Measurements from ENCODE around the gene CEP164. TPM values are rescaled to one million over a fixed set of nuclear protein-coding genes. Genes with fewer than 3 reads are reported as not detected.

The CEP164 gene
- total and polyA plus RNA-seq, 2 experiments from 2014 or later, result 13.9 to 23.8 TPM

DNA sequence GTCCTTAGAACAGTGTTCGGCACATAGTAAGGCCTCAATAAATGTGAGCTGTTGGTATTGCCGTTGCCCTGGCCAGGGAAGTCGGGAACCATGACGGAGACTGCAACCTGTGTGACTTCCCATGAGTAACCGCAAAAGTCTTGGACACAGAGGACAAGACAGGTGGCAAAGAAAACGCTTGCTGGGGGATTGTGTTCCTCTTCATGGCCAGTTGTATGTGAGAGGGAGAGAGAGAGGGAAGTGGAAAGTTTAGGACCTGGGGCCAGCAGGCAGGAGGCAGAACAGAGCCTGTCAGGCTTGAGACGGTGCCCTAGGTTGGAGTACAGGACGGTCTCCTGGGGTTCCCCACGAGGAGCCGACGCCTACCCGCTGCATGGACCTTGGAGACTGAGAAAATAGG, 90.2 kb downstream of the CEP164 start:
- H3K4me3 ChIP-seq, result no peak overlapping the region
- H3K27ac ChIP-seq (ENCODE audit: low read depth), result no peak overlapping the region
- ATAC-seq, result no peak
- H3K4me1 Mint-ChIP-seq, result peaks cover 2% of the 10 kb centered on the region; the same call in 1 of the 3 replicates
- H3K9me2 ChIP-seq (ENCODE audit: insufficient read depth), result no peaks in the 10 kb centered on the region
- H3F3A ChIP-seq (replicated peaks; ENCODE audit: low read depth), result no peaks in the 10 kb centered on the region
- no peak overlapping the region for H3K4me3 Mint-ChIP-seq
- no peaks in the 10 kb centered on the region for H3K79me2 ChIP-seq (replicated peaks; ENCODE audit: insufficient read depth)
- no peaks in the 10 kb centered on the region for H3K36me3 ChIP-seq (ENCODE audit: insufficient read depth)
- TF ChIP-seq JUNB (IDR thresholded peaks at IDR 0.05; ENCODE audit: unreplicated experiment) (no peak), STAT1 (IDR thresholded peaks at IDR 0.05; ENCODE audit: unreplicated experiment) (no peak), NANOG (IDR thresholded peaks at IDR 0.05; ENCODE audit: borderline replicate concordance) (no peak), CREB1 (CRISPR knock-in tag; IDR thresholded peaks at IDR 0.05; ENCODE audit: low read depth) (no peak), EZH2phosphoT487 (IDR thresholded peaks at IDR 0.05; ENCODE audit: unreplicated experiment) (no peak), ZNF114 (CRISPR knock-in tag; IDR thresholded peaks at IDR 0.05) (no peak), EZH2 (IDR thresholded peaks at IDR 0.05; ENCODE audit: low read depth, unreplicated experiment) (no peak), POLR2AphosphoS5 (IDR thresholded peaks at IDR 0.05; ENCODE audit: low read depth) (no peak), ZNF331 (CRISPR knock-in tag; IDR thresholded peaks at IDR 0.05; ENCODE audit: low read depth) (no peak)
- TF ChIP-seq, protein P1, sequence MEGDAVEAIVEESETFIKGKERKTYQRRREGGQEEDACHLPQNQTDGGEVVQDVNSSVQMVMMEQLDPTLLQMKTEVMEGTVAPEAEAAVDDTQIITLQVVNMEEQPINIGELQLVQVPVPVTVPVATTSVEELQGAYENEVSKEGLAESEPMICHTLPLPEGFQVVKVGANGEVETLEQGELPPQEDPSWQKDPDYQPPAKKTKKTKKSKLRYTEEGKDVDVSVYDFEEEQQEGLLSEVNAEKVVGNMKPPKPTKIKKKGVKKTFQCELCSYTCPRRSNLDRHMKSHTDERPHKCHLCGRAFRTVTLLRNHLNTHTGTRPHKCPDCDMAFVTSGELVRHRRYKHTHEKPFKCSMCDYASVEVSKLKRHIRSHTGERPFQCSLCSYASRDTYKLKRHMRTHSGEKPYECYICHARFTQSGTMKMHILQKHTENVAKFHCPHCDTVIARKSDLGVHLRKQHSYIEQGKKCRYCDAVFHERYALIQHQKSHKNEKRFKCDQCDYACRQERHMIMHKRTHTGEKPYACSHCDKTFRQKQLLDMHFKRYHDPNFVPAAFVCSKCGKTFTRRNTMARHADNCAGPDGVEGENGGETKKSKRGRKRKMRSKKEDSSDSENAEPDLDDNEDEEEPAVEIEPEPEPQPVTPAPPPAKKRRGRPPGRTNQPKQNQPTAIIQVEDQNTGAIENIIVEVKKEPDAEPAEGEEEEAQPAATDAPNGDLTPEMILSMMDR (conservative IDR thresholded peaks at IDR 0.05; ENCODE audit: low read depth in 2 of 2), result no peak
- TF ChIP-seq, protein P2, sequence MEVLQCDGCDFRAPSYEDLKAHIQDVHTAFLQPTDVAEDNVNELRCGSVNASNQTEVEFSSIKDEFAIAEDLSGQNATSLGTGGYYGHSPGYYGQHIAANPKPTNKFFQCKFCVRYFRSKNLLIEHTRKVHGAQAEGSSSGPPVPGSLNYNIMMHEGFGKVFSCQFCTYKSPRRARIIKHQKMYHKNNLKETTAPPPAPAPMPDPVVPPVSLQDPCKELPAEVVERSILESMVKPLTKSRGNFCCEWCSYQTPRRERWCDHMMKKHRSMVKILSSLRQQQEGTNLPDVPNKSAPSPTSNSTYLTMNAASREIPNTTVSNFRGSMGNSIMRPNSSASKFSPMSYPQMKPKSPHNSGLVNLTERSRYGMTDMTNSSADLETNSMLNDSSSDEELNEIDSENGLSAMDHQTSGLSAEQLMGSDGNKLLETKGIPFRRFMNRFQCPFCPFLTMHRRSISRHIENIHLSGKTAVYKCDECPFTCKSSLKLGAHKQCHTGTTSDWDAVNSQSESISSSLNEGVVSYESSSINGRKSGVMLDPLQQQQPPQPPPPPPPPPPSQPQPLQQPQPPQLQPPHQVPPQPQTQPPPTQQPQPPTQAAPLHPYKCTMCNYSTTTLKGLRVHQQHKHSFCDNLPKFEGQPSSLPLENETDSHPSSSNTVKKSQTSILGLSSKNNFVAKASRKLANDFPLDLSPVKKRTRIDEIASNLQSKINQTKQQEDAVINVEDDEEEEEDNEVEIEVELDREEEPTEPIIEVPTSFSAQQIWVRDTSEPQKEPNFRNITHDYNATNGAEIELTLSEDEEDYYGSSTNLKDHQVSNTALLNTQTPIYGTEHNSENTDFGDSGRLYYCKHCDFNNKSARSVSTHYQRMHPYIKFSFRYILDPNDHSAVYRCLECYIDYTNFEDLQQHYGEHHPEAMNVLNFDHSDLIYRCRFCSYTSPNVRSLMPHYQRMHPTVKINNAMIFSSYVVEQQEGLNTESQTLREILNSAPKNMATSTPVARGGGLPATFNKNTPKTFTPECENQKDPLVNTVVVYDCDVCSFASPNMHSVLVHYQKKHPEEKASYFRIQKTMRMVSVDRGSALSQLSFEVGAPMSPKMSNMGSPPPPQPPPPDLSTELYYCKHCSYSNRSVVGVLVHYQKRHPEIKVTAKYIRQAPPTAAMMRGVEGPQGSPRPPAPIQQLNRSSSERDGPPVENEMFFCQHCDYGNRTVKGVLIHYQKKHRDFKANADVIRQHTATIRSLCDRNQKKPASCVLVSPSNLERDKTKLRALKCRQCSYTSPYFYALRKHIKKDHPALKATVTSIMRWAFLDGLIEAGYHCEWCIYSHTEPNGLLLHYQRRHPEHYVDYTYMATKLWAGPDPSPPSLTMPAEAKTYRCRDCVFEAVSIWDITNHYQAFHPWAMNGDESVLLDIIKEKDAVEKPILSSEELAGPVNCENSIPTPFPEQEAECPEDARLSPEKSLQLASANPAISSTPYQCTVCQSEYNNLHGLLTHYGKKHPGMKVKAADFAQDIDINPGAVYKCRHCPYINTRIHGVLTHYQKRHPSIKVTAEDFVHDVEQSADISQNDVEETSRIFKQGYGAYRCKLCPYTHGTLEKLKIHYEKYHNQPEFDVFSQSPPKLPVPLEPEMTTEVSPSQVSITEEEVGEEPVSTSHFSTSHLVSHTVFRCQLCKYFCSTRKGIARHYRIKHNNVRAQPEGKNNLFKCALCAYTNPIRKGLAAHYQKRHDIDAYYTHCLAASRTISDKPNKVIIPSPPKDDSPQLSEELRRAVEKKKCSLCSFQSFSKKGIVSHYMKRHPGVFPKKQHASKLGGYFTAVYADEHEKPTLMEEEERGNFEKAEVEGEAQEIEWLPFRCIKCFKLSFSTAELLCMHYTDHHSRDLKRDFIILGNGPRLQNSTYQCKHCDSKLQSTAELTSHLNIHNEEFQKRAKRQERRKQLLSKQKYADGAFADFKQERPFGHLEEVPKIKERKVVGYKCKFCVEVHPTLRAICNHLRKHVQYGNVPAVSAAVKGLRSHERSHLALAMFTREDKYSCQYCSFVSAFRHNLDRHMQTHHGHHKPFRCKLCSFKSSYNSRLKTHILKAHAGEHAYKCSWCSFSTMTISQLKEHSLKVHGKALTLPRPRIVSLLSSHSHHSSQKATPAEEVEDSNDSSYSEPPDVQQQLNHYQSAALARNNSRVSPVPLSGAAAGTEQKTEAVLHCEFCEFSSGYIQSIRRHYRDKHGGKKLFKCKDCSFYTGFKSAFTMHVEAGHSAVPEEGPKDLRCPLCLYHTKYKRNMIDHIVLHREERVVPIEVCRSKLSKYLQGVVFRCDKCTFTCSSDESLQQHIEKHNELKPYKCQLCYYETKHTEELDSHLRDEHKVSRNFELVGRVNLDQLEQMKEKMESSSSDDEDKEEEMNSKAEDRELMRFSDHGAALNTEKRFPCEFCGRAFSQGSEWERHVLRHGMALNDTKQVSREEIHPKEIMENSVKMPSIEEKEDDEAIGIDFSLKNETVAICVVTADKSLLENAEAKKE (CRISPR knock-in tag; IDR thresholded peaks at IDR 0.05), result no peak
- TF ChIP-seq, protein P3, sequence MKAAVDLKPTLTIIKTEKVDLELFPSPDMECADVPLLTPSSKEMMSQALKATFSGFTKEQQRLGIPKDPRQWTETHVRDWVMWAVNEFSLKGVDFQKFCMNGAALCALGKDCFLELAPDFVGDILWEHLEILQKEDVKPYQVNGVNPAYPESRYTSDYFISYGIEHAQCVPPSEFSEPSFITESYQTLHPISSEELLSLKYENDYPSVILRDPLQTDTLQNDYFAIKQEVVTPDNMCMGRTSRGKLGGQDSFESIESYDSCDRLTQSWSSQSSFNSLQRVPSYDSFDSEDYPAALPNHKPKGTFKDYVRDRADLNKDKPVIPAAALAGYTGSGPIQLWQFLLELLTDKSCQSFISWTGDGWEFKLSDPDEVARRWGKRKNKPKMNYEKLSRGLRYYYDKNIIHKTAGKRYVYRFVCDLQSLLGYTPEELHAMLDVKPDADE (IDR thresholded peaks at IDR 0.05), result no peak
- TF ChIP-seq, protein P4, sequence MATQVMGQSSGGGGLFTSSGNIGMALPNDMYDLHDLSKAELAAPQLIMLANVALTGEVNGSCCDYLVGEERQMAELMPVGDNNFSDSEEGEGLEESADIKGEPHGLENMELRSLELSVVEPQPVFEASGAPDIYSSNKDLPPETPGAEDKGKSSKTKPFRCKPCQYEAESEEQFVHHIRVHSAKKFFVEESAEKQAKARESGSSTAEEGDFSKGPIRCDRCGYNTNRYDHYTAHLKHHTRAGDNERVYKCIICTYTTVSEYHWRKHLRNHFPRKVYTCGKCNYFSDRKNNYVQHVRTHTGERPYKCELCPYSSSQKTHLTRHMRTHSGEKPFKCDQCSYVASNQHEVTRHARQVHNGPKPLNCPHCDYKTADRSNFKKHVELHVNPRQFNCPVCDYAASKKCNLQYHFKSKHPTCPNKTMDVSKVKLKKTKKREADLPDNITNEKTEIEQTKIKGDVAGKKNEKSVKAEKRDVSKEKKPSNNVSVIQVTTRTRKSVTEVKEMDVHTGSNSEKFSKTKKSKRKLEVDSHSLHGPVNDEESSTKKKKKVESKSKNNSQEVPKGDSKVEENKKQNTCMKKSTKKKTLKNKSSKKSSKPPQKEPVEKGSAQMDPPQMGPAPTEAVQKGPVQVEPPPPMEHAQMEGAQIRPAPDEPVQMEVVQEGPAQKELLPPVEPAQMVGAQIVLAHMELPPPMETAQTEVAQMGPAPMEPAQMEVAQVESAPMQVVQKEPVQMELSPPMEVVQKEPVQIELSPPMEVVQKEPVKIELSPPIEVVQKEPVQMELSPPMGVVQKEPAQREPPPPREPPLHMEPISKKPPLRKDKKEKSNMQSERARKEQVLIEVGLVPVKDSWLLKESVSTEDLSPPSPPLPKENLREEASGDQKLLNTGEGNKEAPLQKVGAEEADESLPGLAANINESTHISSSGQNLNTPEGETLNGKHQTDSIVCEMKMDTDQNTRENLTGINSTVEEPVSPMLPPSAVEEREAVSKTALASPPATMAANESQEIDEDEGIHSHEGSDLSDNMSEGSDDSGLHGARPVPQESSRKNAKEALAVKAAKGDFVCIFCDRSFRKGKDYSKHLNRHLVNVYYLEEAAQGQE (IDR thresholded peaks at IDR 0.05; ENCODE audit: unreplicated experiment), result no peak
- no peak overlapping the region for H2AFZ ChIP-seq
- peaks cover 9% of the 10 kb centered on the region for H3K27me3 Mint-ChIP-seq (ENCODE audit: insufficient read depth, low read depth, poor library complexity)
- H3K4me2 ChIP-seq, result no peak overlapping the region
- H3K4me1 ChIP-seq (ENCODE audit: insufficient read depth), result no peaks in the 10 kb centered on the region
- H4K20me1 ChIP-seq (replicated peaks; ENCODE audit: insufficient read depth), result no peaks in the 10 kb centered on the region
- no peak overlapping the region for H3K27ac Mint-ChIP-seq
- no peaks in the 10 kb centered on the region for H3K27me3 ChIP-seq (ENCODE audit: insufficient read depth)
- no peaks in the 10 kb centered on the region for H3K9me3 Mint-ChIP-seq
- DNase-seq (ENCODE audit: low spot score), result no peak
- H3K36me3 Mint-ChIP-seq (ENCODE audit: low read depth), result no peaks in the 10 kb centered on the region
